Ishikawa (cell line): Measurements from ENCODE around the gene PORCN.

Experiments
- CEBPB ChIP-seq: IDR thresholded peaks from 2 replicates; pipeline ENCODE4 v1.6.1; 2012
- CREB1 ChIP-seq: IDR thresholded peaks from 2 replicates; pipeline ENCODE4 v1.6.1; 2012; ENCODE audit warnings: low read depth
- EGR1 ChIP-seq: IDR thresholded peaks from 2 replicates; pipeline ENCODE4 v1.6.1; 2012
- EP300 ChIP-seq: IDR thresholded peaks from 2 replicates; pipeline ENCODE4 v1.6.1; 2012; ENCODE audit warnings: borderline replicate concordance
- FOXM1 ChIP-seq: IDR thresholded peaks from 2 replicates; pipeline ENCODE4 v1.6.1; 2012; ENCODE audit warnings: low read depth, borderline replicate concordance
- NFIC ChIP-seq: IDR thresholded peaks from 2 replicates; pipeline ENCODE4 v1.6.1; 2012
- RAD21 ChIP-seq: IDR thresholded peaks from 2 replicates; pipeline ENCODE4 v1.6.1; 2012; ENCODE audit warnings: low read depth
- TAF1 ChIP-seq: IDR thresholded peaks from 2 replicates; pipeline ENCODE4 v1.6.1; 2012; ENCODE audit warnings: low read depth, mild to moderate bottlenecking
- TCF12 ChIP-seq: IDR thresholded peaks from 2 replicates; pipeline ENCODE4 v1.6.1; 2012; ENCODE audit warnings: low read depth
- TEAD4 ChIP-seq: IDR thresholded peaks from 2 replicates; pipeline ENCODE4 v1.6.1; 2012
- USF1 ChIP-seq: IDR thresholded peaks from 2 replicates; pipeline ENCODE4 v1.6.1; 2012
- YY1 ChIP-seq: IDR thresholded peaks from 2 replicates; pipeline ENCODE4 v1.6.1; 2012; ENCODE audit warnings: low read depth
- ZBTB7A ChIP-seq: IDR thresholded peaks from 2 replicates; pipeline ENCODE4 v1.6.1; 2012; ENCODE audit warnings: low read depth
- TF ChIP-seq, protein P1 (sequence below): IDR thresholded peaks from 2 replicates; pipeline ENCODE4 v1.6.1; 2012
- TF ChIP-seq, protein P2 (sequence below): IDR thresholded peaks from 2 replicates; pipeline ENCODE4 v1.6.1; 2012; ENCODE audit warnings: low read depth, mild to moderate bottlenecking

Gene PORCN

DNA sequence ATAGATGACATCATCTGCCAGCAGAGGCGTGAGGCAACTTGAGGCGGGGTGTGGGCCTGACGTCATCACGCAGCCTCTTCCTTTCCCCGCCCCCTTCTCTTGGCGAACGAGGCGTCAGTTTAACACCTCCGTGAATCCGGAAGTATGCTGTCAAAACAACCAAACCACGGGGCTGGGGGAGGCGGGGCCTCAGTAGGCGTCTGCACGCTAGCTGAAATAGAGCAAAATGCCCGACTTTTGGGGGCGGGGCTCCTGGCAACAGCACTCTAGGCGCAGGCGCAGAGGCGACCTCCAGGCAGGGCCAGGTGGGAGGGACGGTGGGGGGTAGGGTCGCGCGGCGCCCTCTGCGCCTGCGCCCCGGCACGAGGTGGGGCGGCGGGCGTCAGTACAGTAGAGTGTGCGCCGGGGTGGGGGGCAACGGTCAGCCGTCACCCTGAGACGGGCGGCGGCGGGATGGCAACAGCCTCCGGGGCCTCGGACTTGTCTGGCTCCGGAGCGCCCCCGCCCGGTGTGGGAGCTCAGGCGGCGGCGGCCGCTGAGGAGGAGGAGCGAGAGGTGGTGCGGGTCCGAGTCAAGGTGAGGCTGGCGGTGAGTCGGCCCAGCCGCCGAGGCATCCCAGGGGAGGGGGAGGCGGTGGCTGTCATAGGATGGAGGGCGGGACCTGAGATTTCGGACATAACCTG, 30.7 kb downstream of the PORCN start, which contains the start of gene TBC1D25:
Gene TBC1D25 (plus strand): TSS at position 370 of the 683 bp plus-strand sequence. CDS start 84 bp downstream, at position 454.
- peak; percentile 41; the same call in 1 of the 2 replicates for TF ChIP-seq CEBPB
- TF ChIP-seq USF1 = peak; percentile 39
- TF ChIP-seq, protein P1, sequence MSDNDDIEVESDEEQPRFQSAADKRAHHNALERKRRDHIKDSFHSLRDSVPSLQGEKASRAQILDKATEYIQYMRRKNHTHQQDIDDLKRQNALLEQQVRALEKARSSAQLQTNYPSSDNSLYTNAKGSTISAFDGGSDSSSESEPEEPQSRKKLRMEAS = peak; percentile 39; the same call in 1 of the 2 replicates
- 0 out of 2 replicates have a peak, but pooled peaks have one; percentile 37 for TF ChIP-seq ZBTB7A
- TF ChIP-seq RAD21 = no peak
- TF ChIP-seq NFIC = no peak
- TF ChIP-seq CREB1 = peak; percentile 83
- 0 out of 2 replicates have a peak, but pooled peaks have one; percentile 14 for TF ChIP-seq TCF12
- no peak for TF ChIP-seq EGR1

DNA sequence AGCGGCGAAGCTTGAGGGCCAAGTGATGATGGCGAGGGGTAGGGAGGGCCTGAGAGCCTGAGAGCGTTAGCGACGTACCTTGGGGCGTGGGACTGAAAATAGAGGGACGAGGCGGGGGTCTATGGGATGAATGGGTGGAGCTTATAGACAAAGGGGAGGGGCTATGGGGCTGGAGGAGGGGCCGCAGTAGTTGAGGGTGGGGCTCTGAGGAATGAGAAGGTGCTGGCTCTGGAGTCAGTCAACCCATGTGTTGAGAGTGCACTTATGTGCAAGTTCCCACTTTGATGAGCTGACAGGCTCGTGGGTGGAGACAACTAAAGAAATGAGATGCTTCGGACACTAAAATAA, 31.2 kb downstream of the PORCN start:
- TF ChIP-seq ZBTB7A (0 out of 2 replicates have a peak, but pooled peaks have one; percentile 11), USF1 (no peak), EGR1 (no peak)
- TF ChIP-seq, protein P1 = no peak
- TF ChIP-seq, protein P2, sequence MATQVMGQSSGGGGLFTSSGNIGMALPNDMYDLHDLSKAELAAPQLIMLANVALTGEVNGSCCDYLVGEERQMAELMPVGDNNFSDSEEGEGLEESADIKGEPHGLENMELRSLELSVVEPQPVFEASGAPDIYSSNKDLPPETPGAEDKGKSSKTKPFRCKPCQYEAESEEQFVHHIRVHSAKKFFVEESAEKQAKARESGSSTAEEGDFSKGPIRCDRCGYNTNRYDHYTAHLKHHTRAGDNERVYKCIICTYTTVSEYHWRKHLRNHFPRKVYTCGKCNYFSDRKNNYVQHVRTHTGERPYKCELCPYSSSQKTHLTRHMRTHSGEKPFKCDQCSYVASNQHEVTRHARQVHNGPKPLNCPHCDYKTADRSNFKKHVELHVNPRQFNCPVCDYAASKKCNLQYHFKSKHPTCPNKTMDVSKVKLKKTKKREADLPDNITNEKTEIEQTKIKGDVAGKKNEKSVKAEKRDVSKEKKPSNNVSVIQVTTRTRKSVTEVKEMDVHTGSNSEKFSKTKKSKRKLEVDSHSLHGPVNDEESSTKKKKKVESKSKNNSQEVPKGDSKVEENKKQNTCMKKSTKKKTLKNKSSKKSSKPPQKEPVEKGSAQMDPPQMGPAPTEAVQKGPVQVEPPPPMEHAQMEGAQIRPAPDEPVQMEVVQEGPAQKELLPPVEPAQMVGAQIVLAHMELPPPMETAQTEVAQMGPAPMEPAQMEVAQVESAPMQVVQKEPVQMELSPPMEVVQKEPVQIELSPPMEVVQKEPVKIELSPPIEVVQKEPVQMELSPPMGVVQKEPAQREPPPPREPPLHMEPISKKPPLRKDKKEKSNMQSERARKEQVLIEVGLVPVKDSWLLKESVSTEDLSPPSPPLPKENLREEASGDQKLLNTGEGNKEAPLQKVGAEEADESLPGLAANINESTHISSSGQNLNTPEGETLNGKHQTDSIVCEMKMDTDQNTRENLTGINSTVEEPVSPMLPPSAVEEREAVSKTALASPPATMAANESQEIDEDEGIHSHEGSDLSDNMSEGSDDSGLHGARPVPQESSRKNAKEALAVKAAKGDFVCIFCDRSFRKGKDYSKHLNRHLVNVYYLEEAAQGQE = no peak

DNA sequence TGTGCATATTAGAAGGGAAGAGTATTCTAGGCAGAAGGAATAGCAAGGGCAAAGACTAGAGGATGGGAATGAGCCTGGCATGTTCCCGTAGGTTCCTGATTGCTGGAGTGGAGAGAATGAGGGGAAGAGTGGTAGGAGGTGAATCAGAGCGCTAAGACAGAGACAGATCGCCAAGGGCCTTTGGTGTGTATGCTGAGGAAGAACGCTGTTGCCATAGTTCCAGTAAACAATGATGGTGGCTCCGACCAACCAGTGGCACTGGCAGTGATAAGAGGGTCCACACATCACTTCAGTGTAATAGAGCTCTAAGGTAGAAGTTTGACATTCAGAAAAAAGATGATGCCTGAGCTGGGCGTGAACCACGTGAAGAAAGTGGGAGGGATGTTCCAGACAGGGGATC, 31.7 kb downstream of the PORCN start:
- no peak for TF ChIP-seq TCF12

GRCh38 chrX:48541140-48541814, 32.5 kb downstream of the PORCN start:
- TF ChIP-seq TEAD4 = no peak
- TF ChIP-seq USF1 = no peak
- no peak for TF ChIP-seq YY1
- TF ChIP-seq EGR1 = no peak
- no peak for TF ChIP-seq TAF1
- no peak for TF ChIP-seq CEBPB
- no peak for TF ChIP-seq NFIC
- TF ChIP-seq ZBTB7A = no peak
- TF ChIP-seq EP300 = no peak
- no peak for TF ChIP-seq RAD21
- TF ChIP-seq FOXM1 = no peak

DNA sequence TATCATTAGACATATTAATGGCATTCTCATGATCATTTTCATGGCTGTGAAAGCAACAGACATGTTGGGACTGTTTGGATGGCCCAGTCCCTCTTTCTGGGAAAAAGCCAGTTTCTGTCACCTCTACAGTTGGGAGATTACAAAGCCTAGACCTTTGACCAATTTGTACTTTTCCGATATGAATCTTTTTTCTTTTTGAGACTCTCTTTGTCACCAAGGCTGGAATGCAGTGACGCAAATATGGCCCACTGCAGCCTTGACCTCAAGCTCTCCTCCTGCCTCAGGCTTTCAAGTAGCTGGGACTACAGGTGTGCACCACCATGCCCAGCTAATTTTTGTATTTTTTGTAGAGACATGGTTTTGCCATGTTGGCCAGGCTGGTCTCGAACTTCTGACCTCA, 40.1 kb downstream of the PORCN start:
- TF ChIP-seq YY1 = no peak
- no peak for TF ChIP-seq NFIC
- TF ChIP-seq ZBTB7A = no peak
- no peak for TF ChIP-seq TAF1
- TF ChIP-seq FOXM1 = no peak
- no peak for TF ChIP-seq EGR1
- no peak for TF ChIP-seq EP300
- no peak for TF ChIP-seq USF1
- no peak for TF ChIP-seq TCF12
- TF ChIP-seq CEBPB = no peak

DNA sequence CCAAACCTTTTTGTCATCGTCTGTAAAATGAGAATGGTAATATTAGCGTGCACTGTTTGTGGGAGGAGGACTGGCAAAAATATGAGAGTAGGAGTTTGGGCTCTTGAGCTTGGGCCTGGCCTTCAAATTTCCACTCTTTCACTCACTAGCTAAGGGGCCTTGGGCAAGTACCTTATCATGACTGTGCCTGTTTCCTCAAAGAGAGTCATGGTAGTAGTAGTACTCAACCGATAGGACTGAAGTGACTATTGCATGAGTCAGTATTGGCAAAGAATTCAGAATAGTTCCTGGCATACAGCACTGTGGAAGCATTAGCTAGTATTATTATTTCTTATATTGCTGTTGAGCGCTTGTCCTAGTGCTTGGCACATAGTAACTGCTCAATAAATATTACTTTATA, 49.5 kb downstream of the PORCN start:
- TF ChIP-seq YY1 (no peak), ZBTB7A (no peak), TCF12 (no peak), FOXM1 (no peak), RAD21 (no peak), CEBPB (no peak), TAF1 (no peak), CREB1 (no peak), NFIC (no peak), EGR1 (no peak), EP300 (no peak), TEAD4 (no peak), USF1 (no peak)
- TF ChIP-seq, protein P2 = no peak
- TF ChIP-seq, protein P1 = no peak
